GM12864 (cell line): ENCODE data around the gene NLE1.

Experiments used
- DNase-seq: peaks from one replicate; pipeline ENCODE4 v3.0.0-alpha.2; 2011; ENCODE audit warnings: low read depth
- H3K4me3 ChIP-seq: 2 replicates; pipeline ENCODE4 v1.5.1; 2011; ENCODE audit warnings: mild to moderate bottlenecking, low read depth, low read length, control low read depth
- CTCF ChIP-seq: IDR thresholded peaks from 2 replicates; pipeline ENCODE4 v1.5.1; 2011; ENCODE audit warnings: low read depth, mild to moderate bottlenecking, moderate library complexity, low read length, control low read depth, inconsistent platforms; ENCODE audit errors: missing control alignments

The NLE1 gene

DNA sequence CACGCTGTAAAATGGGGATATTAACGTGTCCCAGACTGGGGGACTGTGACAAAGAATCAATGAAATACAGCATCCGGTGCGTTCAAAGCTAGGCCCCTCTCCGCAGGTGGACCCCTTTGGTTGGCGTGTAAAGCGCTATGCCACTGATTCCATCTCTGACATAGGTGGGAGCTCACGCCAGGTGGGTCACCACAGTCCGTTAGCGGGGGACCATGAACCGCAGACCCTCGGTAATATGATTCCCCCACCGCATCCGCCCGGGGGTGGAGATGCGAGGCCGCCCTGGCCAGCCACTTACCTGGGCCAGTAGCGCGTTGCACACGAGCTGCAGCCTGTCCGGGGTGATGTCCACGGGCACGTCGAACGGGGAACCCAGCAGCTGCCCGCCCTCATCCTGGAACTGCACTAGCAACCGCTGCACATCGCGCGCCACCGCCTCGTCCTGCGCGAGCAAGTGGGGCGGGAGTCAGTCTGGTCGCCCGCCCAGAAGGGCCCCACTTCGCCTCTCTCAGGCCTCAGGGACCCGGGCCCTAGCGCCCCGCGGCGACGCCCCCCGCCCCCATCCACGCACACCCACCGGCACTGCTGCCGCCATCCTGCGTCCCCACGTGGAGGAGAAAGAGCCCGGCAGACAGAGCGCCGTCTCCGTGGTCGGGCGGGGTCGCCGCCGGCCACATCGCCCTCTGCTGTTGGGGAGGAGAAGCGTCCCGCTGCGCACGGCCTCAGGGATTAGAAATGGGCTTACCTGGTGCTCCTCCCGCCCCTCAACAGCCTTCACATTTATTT lies at the start of gene NLE1:
TSS of gene NLE1 (minus strand) at position 623 of the 786 bp plus-strand sequence. CDS start at position 595, 28 bp downstream.
- TF ChIP-seq CTCF = peak; percentile 92

DNA sequence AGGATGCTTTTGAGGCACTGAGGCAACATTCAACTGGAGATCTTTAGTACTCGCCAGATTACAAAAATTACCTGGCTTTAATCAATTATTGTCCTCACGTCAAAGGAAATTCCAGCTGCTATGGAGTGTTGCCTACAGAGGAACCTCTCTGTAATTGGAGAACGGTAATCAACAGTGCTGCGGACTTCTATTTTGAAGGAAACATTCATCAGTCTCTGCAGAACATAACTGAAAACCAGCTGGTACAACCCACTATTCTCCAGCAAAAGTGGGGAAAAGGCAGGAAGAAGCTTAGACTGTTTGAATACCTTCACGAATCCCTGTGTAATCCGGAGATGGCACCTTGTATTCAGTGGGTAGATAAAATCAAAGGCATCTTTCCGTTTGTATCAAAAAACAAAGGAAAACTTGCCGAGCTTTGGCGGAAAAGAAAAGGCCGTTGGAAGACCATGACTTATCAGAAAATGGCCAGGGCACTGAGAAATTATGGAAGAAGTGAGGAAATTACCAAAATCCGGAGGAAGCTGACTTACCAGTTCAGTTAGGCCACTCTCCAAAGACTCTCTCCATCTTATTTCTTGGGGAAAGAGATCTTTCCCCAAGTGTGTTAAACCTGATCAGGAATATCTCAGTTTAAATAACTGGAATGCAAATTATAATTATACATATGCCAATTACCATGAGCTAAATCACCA lies 49.0 kb upstream of the NLE1 start:
- TF ChIP-seq CTCF = no peak
- no peak for DNase-seq
- H3K4me3 ChIP-seq = no peak overlapping the region

More for the DNA sequence above, at the start of gene NLE1:
- H3K4me3 ChIP-seq = peak within 1 kb of the TSS; percentile 72
- peak; percentile 53 for DNase-seq

DNA sequence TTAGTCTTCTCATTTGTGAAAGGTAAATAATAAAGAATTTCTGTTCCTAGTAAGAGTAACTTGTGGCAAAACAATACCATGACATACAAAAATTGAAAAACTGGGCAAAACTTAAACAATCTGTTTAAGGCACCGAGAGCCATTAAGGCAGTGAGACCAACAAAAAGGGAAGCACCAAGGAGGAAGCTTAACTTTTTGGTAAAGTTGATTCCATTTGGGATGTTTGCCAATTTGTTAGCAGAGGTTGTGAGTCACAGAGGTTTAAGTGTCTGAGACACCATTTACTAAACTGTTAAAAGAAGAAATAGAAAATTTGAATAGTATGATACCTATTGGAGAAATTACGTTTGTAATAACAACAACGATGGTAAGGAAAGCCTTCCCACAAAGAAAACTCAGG lies 47.2 kb upstream of the NLE1 start:
- no peak for TF ChIP-seq CTCF
- DNase-seq = no peak
- no peak overlapping the region for H3K4me3 ChIP-seq

DNA sequence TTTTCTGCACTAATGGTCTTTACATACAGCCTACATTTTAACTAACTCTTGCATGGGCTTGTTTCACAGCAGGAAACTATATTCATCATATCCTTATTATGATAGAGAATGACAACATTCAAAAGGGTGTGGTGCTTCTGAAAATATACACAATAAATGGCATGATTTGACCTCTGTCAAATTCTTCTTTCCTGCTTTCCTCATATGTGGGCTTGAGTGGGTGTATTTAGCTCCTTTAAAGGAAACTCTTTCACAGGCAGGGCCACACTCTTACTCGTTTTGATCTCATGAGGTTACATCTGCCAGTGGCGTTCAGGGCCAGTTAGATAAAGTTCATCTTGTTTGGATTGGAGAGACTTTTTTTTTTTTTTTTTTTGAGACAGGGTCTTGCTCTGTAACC lies 46.0 kb upstream of the NLE1 start:
- H3K4me3 ChIP-seq = no peak overlapping the region
- no peak for TF ChIP-seq CTCF
- no peak for DNase-seq

GRCh38 chr17:35187481-35187880 lies 45.4 kb upstream of the NLE1 start:
- no peak for TF ChIP-seq CTCF
- H3K4me3 ChIP-seq = no peak overlapping the region
- no peak for DNase-seq

- no peak for DNase-seq
- TF ChIP-seq CTCF = no peak
- H3K4me3 ChIP-seq = no peak overlapping the region
Measured at GRCh38 chr17:35185849-35186248, 43.7 kb upstream of the NLE1 start.

- no peak for DNase-seq
- no peak overlapping the region for H3K4me3 ChIP-seq
- TF ChIP-seq CTCF = no peak
Measured at GRCh38 chr17:35184274-35184673, 42.2 kb upstream of the NLE1 start.
